Measurements from ENCODE around the gene FGD6.
"Not testable (repeated sequence)": the region's sequence is repeated elsewhere in the genome, so short reads cannot be mapped to it uniquely, and the experiment has no call there.

Gene FGD6

GRCh38 chr12:95200128-95200894 is 17.0 kb downstream of the FGD6 start:
- no peak for TF ChIP-seq CTCF (IDR thresholded peaks at IDR 0.05; ENCODE audit: borderline replicate concordance, insufficient read depth, low read depth, low read length)
- no peak overlapping the region for H3K4me3 ChIP-seq (ENCODE audit: low read depth, low read length)

GRCh38 chr12:95198914-95199313 is 18.4 kb downstream of the FGD6 start:
- H3K4me3 ChIP-seq (ENCODE audit: low read depth, low read length): peak overlapping the region; percentile 6
- no peak for TF ChIP-seq CTCF (IDR thresholded peaks at IDR 0.05; ENCODE audit: borderline replicate concordance, insufficient read depth, low read depth, low read length)

- no peak for TF ChIP-seq CTCF (IDR thresholded peaks at IDR 0.05; ENCODE audit: borderline replicate concordance, insufficient read depth, low read depth, low read length)
- no peak overlapping the region for H3K4me3 ChIP-seq (ENCODE audit: low read depth, low read length)
Observed at GRCh38 chr12:95197636-95198035, 19.6 kb downstream of the FGD6 start.

GRCh38 chr12:95196875-95197569 is 20.2 kb downstream of the FGD6 start:
- not testable (repeated sequence) for H3K4me3 ChIP-seq (ENCODE audit: low read depth, low read length)

GRCh38 chr12:95195122-95195521 is 22.1 kb downstream of the FGD6 start:
- no peak for TF ChIP-seq CTCF (IDR thresholded peaks at IDR 0.05; ENCODE audit: borderline replicate concordance, insufficient read depth, low read depth, low read length)
- H3K4me3 ChIP-seq (ENCODE audit: low read depth, low read length): no peak overlapping the region

- no peak overlapping the region for H3K4me3 ChIP-seq (ENCODE audit: low read depth, low read length)
- no peak for TF ChIP-seq CTCF (IDR thresholded peaks at IDR 0.05; ENCODE audit: borderline replicate concordance, insufficient read depth, low read depth, low read length)
Observed at GRCh38 chr12:95193139-95193538, 24.1 kb downstream of the FGD6 start.

- no peak for TF ChIP-seq CTCF (IDR thresholded peaks at IDR 0.05; ENCODE audit: borderline replicate concordance, insufficient read depth, low read depth, low read length)
- no peak overlapping the region for H3K4me3 ChIP-seq (ENCODE audit: low read depth, low read length)
Observed at GRCh38 chr12:95192271-95192670, 25.0 kb downstream of the FGD6 start.
